GM06990 (cell line): Measurements from ENCODE around the gene JMJD6.

ENCODE experiments used
- DNase-seq: peaks from one replicate; pipeline ENCODE4 v3.0.0-alpha.2; 2011; ENCODE audit not compliant: insufficient read length; ENCODE audit errors: extremely low read depth
- H3K27me3 ChIP-seq: replicated peaks from 2 replicates; pipeline ENCODE4 v1.6.0; 2011; ENCODE audit warnings: low read length; ENCODE audit not compliant: control insufficient read depth, insufficient read depth
- H3K36me3 ChIP-seq: 2 replicates; pipeline ENCODE4 v1.5.1; 2011; ENCODE audit warnings: low read length; ENCODE audit not compliant: control insufficient read depth, insufficient read depth
- H3K4me3 ChIP-seq: replicated peaks from 2 replicates; pipeline ENCODE4 v1.5.1; 2011; ENCODE audit warnings: low read depth, mild to moderate bottlenecking, control low read depth, low read length
- CTCF ChIP-seq: IDR thresholded peaks from 2 replicates; pipeline ENCODE4 v1.5.1; 2011; ENCODE audit warnings: low read length, control low read depth, mild to moderate bottlenecking, inconsistent platforms; ENCODE audit not compliant: insufficient read depth, poor library complexity, severe bottlenecking

JMJD6 gene

GRCh38 chr17:76722279-76722678 lies 4.1 kb downstream of the JMJD6 start:
- no peak for DNase-seq
- peaks cover 30% of the 10 kb centered on the region for H3K36me3 ChIP-seq
- TF ChIP-seq CTCF: no peak
- no peaks in the 10 kb centered on the region for H3K27me3 ChIP-seq
- H3K4me3 ChIP-seq: no peak overlapping the region

DNA sequence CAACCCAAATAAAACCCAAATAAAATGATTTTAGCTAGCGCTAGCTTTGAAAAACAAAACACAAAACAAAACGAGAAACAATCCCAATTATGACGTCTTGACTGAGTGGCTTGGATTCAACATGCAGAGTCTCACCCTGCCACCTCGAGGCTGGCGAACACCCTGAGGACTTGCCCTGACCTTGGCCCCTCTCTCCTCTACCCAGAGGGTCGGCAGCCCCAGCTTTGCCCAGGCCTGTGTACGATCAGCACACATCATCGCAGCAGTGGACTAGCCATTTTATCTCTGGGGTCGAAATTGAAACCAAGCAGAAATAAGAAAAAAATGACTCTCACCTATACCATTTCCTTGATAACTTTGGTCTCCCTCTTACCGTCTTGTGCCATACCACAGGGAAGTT lies 4.9 kb downstream of the JMJD6 start:
- TF ChIP-seq CTCF: no peak
- DNase-seq: no peak
- Histone ChIP-seq H3K27me3 (no peaks in the 10 kb centered on the region), H3K36me3 (peaks cover 31% of the 10 kb centered on the region), H3K4me3 (no peak overlapping the region)

- Histone ChIP-seq H3K4me3 (no peak overlapping the region), H3K36me3 (peaks cover 31% of the 10 kb centered on the region), H3K27me3 (no peaks in the 10 kb centered on the region)
- TF ChIP-seq CTCF: no peak
- DNase-seq: no peak
Measured at GRCh38 chr17:76720941-76721340, 5.5 kb downstream of the JMJD6 start.

GRCh38 chr17:76720211-76720610 lies 6.2 kb downstream of the JMJD6 start:
- DNase-seq: no peak
- TF ChIP-seq CTCF: no peak
- H3K4me3 ChIP-seq: no peak overlapping the region
- H3K36me3 ChIP-seq: peaks cover 31% of the 10 kb centered on the region
- H3K27me3 ChIP-seq: no peaks in the 10 kb centered on the region

DNA sequence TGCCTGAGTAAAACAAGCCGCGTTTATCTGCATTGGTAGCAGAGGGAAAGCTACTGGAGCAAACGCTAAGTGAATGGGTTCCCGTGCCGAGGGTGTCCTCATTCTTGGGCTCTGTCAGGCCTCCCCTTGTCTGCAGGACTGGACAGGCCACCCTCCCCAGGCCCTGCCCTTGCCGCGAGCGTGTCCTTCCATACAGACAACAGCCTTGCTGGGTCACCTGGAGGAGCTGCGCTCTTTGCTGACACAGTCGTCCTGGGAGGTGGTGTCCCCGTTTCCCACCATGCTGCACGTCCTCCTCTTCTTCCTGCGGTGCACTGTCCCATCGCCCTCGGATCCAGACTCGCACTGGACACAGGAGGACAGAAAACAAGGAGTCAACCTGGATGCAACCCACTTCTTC lies 7.9 kb downstream of the JMJD6 start:
- no peak for TF ChIP-seq CTCF
- peaks cover 32% of the 10 kb centered on the region for H3K36me3 ChIP-seq
- DNase-seq: no peak
- H3K27me3 ChIP-seq: no peaks in the 10 kb centered on the region
- H3K4me3 ChIP-seq: no peak overlapping the region

DNA sequence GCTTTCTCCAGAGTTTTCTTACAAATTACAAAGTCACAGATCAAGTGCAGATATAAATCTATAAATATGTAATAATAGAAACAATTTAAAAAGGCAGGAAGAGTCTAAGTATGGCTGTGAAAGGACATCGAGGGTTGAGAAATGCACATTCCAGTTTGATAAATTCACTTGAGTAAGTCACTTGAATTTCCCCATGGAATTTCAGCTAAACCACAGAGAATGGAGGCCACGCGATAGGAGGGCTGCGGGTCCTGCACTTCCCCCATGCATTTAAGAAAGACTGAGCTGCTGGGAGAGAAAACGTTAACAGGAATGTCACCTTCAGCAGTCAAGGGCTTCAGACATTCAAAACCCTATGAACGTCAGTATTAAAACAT lies 9.6 kb downstream of the JMJD6 start:
- Histone ChIP-seq H3K36me3 (peaks cover 26% of the 10 kb centered on the region), H3K27me3 (no peaks in the 10 kb centered on the region), H3K4me3 (no peak overlapping the region)
- no peak for DNase-seq
- no peak for TF ChIP-seq CTCF
